Activated B cell treated with CpG ODN at 0.5 μM for 24 hours (primary cell): Measurements from ENCODE around the gene RIPOR3. TPM values are rescaled to one million over a fixed set of nuclear protein-coding genes. Genes with fewer than 3 reads are reported as not detected.
"Not testable (repeated sequence)": the region's sequence is repeated elsewhere in the genome, so short reads cannot be mapped to it uniquely, and the experiment has no call there.

Source experiments
- ATAC-seq: fragments of 200-7000 bp; cut with Tn5 transposase; one replicate; pipeline ENCODE4 v1.10.0; 2021; ENCODE audit warnings: low read depth, mild to moderate bottlenecking, moderate library complexity
- CTCF ChIA-PET: fragments of 350-600 bp; sonication (Branson Sonifier 250); formaldehyde crosslinking; loops from one replicate; lab custom pipeline; 2021; ENCODE audit warnings: antibody characterized with exemption; lab: Charles Lee
- POLR2A ChIA-PET: fragments of 350-600 bp; sonication (Branson Sonifier 250); formaldehyde crosslinking; loops from one replicate; lab custom pipeline; 2021; ENCODE audit warnings: antibody characterized with exemption; lab: Charles Lee
- DNase-seq: peaks from one replicate; pipeline ENCODE4 v3.0.0; 2022
- H3K27ac Mint-ChIP-seq: one replicate; pipeline ENCODE4 v1.8.0; 2020; ENCODE audit warnings: mixed read lengths
- H3K27me3 Mint-ChIP-seq: one replicate; pipeline ENCODE4 v1.8.0; 2021; ENCODE audit warnings: mixed read lengths
- H3K36me3 Mint-ChIP-seq: one replicate; pipeline ENCODE4 v1.8.0; 2021; ENCODE audit warnings: low read depth, mixed read lengths
- H3K4me1 Mint-ChIP-seq: one replicate; pipeline ENCODE4 v1.8.0; 2021; ENCODE audit warnings: mixed read lengths
- H3K4me3 Mint-ChIP-seq: one replicate; pipeline ENCODE4 v1.8.0; 2020; ENCODE audit warnings: mild to moderate bottlenecking, mixed read lengths
- H3K9me3 Mint-ChIP-seq: one replicate; pipeline ENCODE4 v1.8.0; 2020; ENCODE audit warnings: mixed read lengths
- intact Hi-C: fragments of 100-400 bp; cut with micrococcal nuclease; formaldehyde crosslinking; loops from one replicate; pipeline ENCODE4 v1.15.1; 2024
- total RNA-seq: library from RNA; stranded (reverse); gene quantifications from 2 replicates; pipeline ENCODE4 v1.2.3, GENCODE V29; 2022
- TF ChIP-seq, protein P1 (sequence below): fragments of 200-600 bp; IDR thresholded peaks from one replicate; pipeline ENCODE4 v1.8.0; 2022; ENCODE audit warnings: antibody characterized with exemption, mild to moderate bottlenecking

The RIPOR3 gene
- total RNA-seq, 1 donor from 2014 or later: not detected

DNA sequence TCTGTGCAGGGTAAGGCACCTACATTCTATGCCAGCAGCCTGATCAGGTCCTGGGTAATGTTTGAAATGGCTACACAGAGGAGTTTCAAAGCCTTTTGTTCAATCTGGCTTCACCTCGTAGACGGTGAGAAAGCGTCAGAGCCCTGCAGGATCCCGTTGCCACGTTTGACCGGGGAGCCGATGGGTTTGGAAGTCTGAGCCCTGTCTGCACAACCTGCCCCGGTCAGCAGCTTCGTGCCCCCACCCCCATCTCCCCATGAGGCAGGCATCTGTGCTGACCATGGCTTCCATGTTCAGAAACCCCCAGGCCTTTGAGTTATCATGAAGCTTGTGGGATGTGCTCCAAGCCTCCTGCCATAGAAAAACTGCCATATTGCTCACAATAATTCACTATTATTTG, 117.2 kb downstream of the RIPOR3 start:
- Mint-ChIP-seq H3K36me3 (peaks cover 91% of the 10 kb centered on the region), H3K4me1 (peaks cover 63% of the 10 kb centered on the region), H3K27me3 (no peaks in the 10 kb centered on the region), H3K4me3 (no peak overlapping the region), H3K27ac (peak overlapping the region; percentile 59), H3K9me3 (no peaks in the 10 kb centered on the region)
- CTCF ChIA-PET: interaction anchor here (0.9 to 8.5 kb wide), 8 partner anchors 9 to 388 kb away, joined by 3 to 154 read pairs (median 5); no protein-coding TSS in a partner anchor
- POLR2A ChIA-PET: interaction anchor here (0.8 to 61.9 kb wide), 2 partner anchors 27 to 60 kb away, joined by 3 to 1679 read pairs; partner anchors contain the start of gene PTPN1
- ATAC-seq: no peak
- DNase-seq: peak; percentile 11
- intact Hi-C loops: loop anchor here (10.0 kb wide), 1 partner anchor 161 kb away; the partner anchor contains the start of gene PARD6B
- TF ChIP-seq, protein P1, sequence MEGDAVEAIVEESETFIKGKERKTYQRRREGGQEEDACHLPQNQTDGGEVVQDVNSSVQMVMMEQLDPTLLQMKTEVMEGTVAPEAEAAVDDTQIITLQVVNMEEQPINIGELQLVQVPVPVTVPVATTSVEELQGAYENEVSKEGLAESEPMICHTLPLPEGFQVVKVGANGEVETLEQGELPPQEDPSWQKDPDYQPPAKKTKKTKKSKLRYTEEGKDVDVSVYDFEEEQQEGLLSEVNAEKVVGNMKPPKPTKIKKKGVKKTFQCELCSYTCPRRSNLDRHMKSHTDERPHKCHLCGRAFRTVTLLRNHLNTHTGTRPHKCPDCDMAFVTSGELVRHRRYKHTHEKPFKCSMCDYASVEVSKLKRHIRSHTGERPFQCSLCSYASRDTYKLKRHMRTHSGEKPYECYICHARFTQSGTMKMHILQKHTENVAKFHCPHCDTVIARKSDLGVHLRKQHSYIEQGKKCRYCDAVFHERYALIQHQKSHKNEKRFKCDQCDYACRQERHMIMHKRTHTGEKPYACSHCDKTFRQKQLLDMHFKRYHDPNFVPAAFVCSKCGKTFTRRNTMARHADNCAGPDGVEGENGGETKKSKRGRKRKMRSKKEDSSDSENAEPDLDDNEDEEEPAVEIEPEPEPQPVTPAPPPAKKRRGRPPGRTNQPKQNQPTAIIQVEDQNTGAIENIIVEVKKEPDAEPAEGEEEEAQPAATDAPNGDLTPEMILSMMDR: no peak

DNA sequence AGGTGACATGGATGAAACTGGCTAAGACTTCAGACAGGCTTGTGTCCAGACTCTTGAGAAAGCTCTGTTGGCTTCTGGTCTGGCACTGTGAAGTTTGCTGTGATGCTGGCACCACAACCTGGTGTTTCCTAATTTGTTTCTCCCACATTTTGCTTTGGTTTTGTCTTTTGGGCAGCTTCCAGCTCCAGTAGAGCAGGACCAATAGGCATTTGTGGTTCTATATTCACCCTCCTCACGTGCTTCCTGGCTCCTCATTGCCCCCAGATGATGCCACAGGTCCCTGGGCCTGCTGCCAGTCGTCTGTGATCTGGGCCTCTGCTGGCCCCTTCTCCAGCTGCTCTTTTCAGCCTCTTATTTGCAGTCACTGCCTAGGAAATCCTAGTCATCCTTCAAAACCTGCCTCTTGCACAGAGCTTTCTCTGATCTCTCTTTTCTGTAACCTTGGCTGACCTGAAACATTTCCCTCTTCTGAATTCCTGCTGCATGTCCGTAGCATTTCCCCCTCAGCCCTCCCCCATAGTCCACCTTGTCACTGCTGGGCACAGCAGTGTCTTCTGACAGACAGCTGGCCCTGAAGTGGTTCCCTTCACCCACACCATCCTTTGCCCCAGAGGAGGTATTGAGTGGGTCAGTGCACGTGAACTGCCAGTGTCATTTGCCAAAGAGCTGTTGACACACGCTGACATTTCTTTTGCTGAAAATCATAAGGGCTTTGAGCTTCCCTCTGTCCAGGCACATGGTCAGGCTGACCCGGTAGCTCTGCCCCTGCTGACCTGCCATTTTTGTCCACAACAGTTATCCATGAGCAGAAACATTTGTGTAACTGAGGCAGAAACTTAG, 118.2 kb downstream of the RIPOR3 start:
- CTCF ChIA-PET: interaction anchor here (1.1 to 8.5 kb wide), 9 partner anchors 14 to 110 kb away, joined by 3 to 154 read pairs (median 6); partner anchors contain the start of gene PTPN1
- intact Hi-C loops: loop anchor here (10.0 kb wide), 1 partner anchor 162 kb away; the partner anchor contains the start of gene PARD6B
- no peaks in the 10 kb centered on the region for H3K27me3 Mint-ChIP-seq
- ATAC-seq: no peak
- peak overlapping the region; percentile 69 for H3K27ac Mint-ChIP-seq
- H3K36me3 Mint-ChIP-seq: peaks cover 91% of the 10 kb centered on the region
- peak; percentile 12 for DNase-seq
- peaks cover 69% of the 10 kb centered on the region for H3K4me1 Mint-ChIP-seq
- POLR2A ChIA-PET: interaction anchor here (1.9 to 61.9 kb wide), 2 partner anchors 59 to 90 kb away, joined by 5 to 1679 read pairs; partner anchors contain the start of gene PTPN1
- no peaks in the 10 kb centered on the region for H3K9me3 Mint-ChIP-seq
- no peak overlapping the region for H3K4me3 Mint-ChIP-seq
- TF ChIP-seq, protein P1: no peak

DNA sequence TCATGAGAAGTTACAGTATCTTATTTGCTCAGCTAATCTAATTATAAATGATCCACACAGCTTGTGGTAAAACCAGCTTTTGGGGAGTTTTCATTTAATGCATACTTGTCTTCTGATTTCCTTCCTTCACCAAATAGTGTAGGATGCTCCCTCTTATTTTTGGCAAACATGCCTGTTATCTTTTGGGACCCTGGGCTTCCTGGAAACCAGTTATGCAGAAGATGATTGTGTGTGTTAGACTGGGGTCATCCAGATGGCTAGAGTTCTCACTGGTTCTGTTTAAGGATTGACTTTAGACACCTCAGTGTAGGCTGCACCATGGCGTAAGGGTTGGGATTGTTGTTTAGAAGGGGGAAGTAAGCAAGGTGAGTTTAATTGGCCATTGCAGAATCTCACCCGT, 119.9 kb downstream of the RIPOR3 start:
- no peak for ATAC-seq
- Mint-ChIP-seq H3K27me3 (no peaks in the 10 kb centered on the region), H3K4me1 (peaks cover 75% of the 10 kb centered on the region), H3K27ac (no peak overlapping the region), H3K36me3 (peaks cover 95% of the 10 kb centered on the region), H3K4me3 (no peak overlapping the region), H3K9me3 (no peaks in the 10 kb centered on the region)
- POLR2A ChIA-PET: interaction anchor here (1.7 to 61.9 kb wide), 4 partner anchors 23 to 88 kb away, joined by 5 to 1679 read pairs (median 20); partner anchors contain the start of gene PTPN1
- intact Hi-C loops: loop anchor here (10.0 kb wide), 1 partner anchor 163 kb away; the partner anchor contains the start of gene PARD6B
- no peak for DNase-seq
- CTCF ChIA-PET: interaction anchor here (1.4 to 8.5 kb wide), 6 partner anchors 16 to 384 kb away, joined by 3 to 154 read pairs (median 12); partner anchors contain the start of gene PTPN1
- TF ChIP-seq, protein P1: no peak

DNA sequence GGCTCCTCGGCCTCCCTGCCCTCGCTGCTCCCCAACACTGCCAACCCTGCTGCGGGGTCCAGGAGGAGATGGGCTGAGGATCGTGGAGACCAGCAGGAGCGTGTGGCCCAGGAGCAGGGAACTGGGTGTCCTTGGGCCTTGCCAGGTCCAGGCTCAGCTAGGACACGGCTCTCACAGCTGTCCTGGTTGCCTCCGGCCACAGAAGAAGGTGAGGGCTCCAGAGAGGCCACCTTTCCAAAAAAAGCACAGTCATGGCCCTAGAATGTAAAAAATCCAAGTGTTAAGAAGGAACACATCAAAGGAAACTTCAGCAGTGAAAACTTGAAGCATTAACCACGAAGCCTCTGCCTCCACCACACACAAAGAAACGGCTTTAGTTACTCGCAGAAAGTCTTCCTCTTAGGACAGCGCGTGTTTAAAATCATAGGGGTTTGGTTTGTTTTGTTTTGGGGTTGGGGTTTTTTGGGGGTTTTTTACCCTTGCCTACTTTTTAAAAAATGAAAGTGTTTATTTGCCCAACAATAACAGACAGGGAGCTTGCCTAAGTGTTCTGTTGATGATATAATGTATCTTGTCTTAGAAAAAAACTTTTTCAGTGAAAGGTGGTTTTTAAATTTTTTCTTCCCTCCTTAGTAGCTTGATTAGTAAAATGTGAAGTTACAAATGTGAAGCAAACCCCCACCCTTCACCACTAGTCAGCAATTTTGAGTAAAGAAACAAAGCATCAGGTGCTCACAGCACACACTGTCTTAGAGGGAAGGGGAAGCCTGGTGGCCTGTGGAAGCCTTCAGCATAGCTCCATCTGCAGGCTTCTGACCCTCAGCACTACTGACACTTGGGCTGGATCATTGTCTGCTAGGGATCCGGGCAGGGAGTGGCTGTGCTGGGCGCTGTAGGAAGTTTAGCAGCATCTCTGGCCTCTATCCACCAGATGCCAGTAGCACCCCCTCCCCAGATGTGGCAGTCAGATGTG, 121.2 kb downstream of the RIPOR3 start:
- TF ChIP-seq, protein P1: no peak
- CTCF ChIA-PET: interaction anchor here (0.6 to 8.5 kb wide), 22 partner anchors 9 to 107 kb away, joined by 3 to 154 read pairs (median 4); partner anchors contain the start of gene PTPN1
- Mint-ChIP-seq H3K27ac (peak overlapping the region; percentile 87), H3K27me3 (no peaks in the 10 kb centered on the region), H3K36me3 (peaks cover 97% of the 10 kb centered on the region), H3K4me3 (peak overlapping the region; percentile 46), H3K9me3 (no peaks in the 10 kb centered on the region), H3K4me1 (peaks cover 70% of the 10 kb centered on the region)
- POLR2A ChIA-PET: interaction anchor here (0.8 to 61.9 kb wide), 10 partner anchors 9 to 454 kb away, joined by 3 to 1679 read pairs (median 5); partner anchors contain the start of gene PTPN1
- intact Hi-C loops: loop anchor here (1.0 to 10.0 kb wide), 6 partner anchors 54 to 165 kb away; partner anchors contain the start of genes PARD6B and PTPN1
- DNase-seq (peak; percentile 20), ATAC-seq (peak; percentile 90)

DNA sequence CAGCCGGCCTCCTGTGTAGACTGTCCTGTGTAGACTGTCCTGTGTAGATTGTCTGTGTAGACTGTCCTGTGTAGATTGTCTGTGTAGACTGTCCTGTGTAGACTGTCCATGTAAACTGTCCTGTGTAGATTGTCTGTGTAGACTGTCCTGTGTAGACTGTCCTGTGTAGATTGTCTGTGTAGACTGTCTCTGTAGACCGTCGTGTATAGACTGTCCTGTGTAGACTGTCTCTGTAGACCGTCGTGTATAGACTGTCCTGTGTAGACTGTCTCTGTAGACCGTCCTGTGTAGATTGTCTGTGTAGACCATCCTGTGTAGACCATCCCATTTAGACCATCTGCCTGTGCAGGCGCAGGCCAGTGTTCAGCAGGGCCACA, 121.9 kb downstream of the RIPOR3 start:
- intact Hi-C loops, H3K4me3 Mint-ChIP-seq, H3K27me3 Mint-ChIP-seq, DNase-seq, ATAC-seq, H3K9me3 Mint-ChIP-seq: not testable (repeated sequence)
- Mint-ChIP-seq H3K4me1 (peaks cover 77% of the 10 kb centered on the region), H3K27ac (peak overlapping the region; percentile 87), H3K36me3 (peaks cover 97% of the 10 kb centered on the region)
- POLR2A ChIA-PET: interaction anchor here (1.2 to 61.9 kb wide), 4 partner anchors 13 to 55 kb away, joined by 5 to 1679 read pairs (median 18); partner anchors contain the start of gene PTPN1
- CTCF ChIA-PET: interaction anchor here (0.9 to 3.0 kb wide), 5 partner anchors 10 to 90 kb away, joined by 3 to 12 read pairs (median 3); no protein-coding TSS in a partner anchor
